HG03159 (cell line): ENCODE measurements around the gene TRPC5OS.

Source experiments
- ATAC-seq: cut with Tn5 transposase; IDR thresholded peaks from one replicate; pipeline ENCODE4 v1.9.1; 2021; ENCODE audit warnings: mild to moderate bottlenecking, moderate library complexity; ENCODE audit not compliant: unreplicated experiment

Gene TRPC5OS

GRCh38 chrX:111892375-111892774, 16.4 kb downstream of the TRPC5OS start:
- ATAC-seq = no peak

GRCh38 chrX:111896148-111896547, 20.2 kb downstream of the TRPC5OS start:
- ATAC-seq = no peak

GRCh38 chrX:111914398-111915090, 38.6 kb downstream of the TRPC5OS start:
- no peak for ATAC-seq

GRCh38 chrX:111917591-111917990, 41.6 kb downstream of the TRPC5OS start:
- no peak for ATAC-seq

- no peak for ATAC-seq
Measured at GRCh38 chrX:111928456-111928855, 52.5 kb downstream of the TRPC5OS start.
